HT1080 (cell line): Measurements from ENCODE around the gene CCDC201. TPM values are rescaled to one million over a fixed set of nuclear protein-coding genes. Genes with fewer than 3 reads are reported as not detected.

Experiments used
- DNase-seq: peaks from one replicate; pipeline ENCODE4 v3.0.0-alpha.2; 2015; ENCODE audit warnings: low read depth
- total RNA-seq: library from RNA; depleted of rRNA; stranded (reverse); fragments of >200 nt; shearing (Covaris generic); gene quantifications from 2 replicates; pipeline ENCODE4 v1.2.3, GENCODE V29; 2014

Gene CCDC201
- total RNA-seq, 1 experiment from 2014 or later: not detected

DNA sequence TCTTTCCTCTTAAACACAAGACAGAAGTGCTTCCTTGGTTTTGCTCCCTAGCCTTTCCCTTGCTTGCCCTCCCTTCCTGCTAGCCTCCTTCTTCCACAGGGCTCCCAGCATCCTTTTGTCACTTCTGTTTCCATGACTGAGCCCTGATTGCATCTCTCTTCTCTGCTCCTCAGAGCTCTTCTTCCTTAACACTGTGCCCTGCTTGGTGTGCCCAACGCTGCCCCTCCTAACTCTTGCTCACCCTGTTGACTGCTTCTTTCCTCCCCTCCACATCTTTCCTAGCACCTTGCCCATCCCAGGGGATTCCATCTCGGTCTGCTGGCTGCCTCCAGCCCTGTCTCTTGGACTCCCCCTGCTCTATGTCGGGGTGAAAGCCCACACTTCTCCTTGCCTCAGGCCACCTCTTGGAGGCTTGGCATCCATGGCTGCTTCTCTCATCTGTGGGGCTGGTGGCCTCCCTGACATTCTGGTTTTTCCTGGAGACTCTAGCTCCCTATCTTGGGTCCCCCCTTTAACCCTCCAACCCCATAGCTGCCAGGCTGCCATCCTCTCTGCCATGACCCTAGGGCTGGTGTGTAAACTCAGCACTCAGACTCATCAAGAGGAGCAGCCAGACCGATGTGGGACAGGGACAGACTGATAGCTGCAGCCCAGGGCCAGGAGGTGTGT is 21.2 kb upstream of the CCDC201 start:
- DNase-seq: no peak

DNA sequence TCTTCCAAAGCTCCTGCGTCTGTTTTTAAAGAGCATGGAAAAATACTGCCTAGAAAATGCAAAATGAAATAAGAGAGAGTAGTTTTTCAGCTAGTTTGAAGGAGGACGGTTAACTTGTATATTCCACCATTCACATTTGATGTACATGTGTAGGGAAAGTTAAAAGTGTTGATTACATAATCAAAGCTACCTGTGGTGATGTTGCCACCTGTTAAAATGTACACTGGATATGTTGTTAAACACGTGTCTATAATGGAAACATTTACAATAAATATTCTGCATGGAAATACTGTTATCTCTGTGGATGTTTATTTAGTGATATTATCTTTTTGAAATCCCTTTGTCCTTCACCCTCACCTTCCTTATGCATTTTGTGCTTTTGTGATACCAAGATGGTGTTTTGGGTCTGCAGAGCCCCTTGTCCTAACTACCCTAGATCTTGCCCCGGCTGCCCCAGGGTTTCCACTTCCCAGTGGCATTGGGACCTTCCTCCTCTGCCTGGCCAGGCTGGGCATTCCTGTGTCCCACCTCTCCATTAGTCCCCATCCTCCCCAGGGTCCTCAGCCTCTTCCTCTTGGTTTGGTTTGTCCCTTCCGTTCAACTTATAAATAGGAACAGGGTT is 20.6 kb upstream of the CCDC201 start:
- no peak for DNase-seq

DNA sequence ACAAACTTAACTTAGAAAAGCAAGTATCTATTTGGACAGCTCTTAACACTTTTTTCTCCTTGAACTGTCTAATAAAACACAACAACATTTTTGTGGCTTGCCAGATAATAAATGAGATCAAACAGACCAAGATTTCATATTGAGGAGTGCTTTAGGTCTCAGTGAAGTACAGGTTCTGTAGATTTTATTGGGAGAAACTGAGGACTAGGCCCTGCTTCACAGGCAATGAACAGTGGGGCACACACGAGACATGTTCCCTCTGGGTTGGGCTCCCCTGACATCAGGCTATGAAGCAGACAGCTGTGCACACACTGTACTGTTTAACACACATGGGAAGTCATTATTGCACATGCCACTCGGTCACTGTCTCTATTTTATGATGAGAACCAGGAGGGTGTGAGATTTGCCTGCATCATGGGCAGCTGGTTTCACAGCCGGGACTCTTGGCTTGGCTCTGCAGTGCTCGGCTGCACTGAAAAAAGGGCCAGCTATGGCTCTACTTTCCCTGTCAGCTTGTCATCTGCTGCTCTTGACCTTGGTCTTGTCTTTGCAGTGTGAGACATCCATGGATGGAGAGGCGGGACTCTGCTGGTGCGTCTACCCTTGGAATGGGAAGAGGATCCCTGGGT is 19.6 kb upstream of the CCDC201 start:
- no peak for DNase-seq

DNA sequence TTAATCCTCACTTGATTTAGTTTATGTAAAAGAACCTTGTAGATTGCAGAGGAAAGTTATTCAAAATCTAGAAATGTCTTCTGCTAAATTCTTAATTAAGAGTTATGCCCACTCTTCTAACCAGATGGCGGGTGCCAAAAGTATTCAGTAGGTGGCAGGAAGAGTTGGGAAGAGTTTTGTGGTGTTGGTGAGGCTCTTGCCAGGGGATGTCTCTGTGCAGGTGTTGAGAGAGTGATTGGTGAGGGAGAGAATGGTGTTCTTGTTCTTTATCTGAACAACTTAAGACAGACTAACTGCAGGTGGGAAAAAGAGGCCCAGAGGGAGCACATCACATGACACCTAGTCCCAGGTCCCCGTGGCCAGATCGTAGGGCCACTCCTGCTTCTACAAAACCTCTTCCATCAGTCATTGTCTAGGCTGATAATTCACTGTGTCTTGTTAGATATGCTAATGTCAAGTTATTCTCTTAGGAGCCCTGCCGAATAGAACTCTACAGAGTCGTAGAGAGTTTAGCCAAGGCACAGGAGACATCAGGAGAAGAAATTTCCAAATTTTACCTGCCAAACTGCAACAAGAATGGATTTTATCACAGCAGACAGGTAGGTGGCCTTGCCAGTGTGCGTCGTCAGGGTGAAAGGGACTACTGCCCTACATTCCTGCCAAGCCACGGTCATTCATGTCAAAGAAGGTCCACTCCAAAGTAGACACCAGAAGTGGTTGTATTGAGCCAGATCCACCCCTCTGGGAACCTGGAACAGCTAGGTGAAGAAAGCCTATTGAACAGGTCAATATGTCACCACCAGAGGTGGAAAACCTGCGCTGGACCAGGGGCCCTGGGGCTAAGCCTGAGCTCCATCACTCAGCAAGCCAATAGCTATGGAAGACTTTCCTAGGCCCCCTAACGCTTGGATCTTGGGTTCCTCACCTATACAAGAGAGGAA is 18.9 kb upstream of the CCDC201 start:
- DNase-seq: no peak

DNA sequence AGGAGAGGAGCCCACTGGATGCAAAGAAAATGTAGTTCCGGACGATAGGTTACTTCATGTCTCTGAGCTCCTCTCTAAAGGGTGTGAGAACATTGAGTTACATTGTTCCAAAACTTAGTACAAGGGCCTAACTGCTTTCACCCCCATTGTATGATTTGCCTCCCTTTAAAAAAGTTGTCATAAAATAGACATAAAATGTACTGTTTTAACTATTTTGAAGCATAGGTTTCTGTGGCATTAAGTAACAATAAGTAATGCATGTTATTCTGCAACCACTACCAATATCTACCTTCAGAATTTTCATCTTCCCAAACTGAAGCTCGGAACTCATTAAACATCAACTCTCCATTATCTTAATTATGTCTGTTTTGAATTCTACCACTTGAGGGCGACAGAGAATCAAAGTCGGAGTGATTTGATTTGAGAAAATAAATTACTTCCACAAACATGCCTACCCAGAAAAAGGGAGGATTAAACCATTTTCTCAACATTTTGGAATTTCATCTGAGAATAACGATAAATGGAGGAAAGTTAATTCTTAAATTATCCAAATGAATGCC is 18.1 kb upstream of the CCDC201 start:
- DNase-seq: peak; percentile 36

DNA sequence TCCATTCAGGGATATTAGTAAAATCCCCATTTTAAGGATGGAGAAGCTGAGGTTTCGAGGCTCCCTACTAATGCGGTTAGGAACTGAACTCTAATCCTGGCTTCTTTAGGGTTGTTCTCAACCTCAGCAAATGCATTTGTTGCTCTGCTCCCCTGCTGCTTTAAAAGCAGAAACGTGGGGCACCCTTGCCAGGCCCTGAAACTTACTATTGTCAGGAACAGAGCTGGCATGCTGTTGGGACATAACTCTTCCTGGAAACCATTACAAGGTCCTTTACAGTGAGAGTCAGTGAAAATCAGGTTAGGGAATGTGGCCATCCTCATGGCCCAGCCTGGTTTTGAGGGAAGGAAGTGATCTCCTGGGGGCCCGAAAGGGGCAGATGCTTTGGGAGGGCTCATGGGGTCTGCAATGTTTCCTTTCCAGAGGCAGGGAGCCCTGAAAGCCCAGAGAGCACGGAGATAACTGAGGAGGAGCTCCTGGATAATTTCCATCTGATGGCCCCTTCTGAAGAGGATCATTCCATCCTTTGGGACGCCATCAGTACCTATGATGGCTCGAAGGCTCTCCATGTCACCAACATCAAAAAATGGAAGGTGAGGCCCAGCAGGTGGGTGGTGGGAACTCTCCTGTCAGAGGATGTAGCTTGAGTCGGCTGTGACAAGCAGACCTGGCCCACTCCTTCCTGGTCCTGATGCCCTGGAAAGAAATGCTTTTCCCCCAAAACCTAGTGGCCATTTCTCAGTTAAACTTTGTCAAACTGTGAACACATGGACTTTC is 17.4 kb upstream of the CCDC201 start:
- DNase-seq: no peak

DNA sequence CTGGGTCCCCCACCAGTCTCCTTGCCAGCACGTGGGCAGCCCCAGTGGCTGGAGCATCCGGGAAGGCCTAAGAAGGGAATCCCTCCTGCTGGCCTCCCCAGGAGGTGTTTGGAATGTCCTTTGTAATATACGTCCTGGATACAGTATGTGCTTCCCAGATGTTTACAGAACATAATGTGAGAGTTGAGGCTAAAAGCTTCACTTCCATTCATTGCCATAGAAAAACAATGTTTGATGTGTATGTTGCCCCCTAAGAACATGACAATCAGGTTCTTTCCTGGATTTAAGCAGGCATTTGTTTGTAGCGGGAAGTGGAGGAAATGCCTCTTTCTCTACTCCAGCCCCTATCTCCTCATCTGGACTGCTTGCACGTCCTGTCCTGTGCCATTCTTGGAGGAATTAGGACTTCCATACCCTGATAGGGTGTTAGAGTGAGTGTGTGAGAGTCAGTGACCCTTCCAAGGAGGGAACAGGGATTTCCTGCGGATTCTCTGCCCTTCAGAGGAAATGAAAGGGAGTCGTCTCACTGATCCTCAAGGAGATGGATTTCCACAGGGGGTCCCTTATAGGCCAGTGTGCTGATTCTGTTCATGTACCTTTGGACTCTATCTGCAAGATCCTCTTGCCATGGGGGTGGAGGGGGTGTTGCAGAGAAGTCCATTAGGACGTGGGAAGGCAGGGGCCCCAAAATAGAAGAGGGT is 16.6 kb upstream of the CCDC201 start:
- DNase-seq: no peak

DNA sequence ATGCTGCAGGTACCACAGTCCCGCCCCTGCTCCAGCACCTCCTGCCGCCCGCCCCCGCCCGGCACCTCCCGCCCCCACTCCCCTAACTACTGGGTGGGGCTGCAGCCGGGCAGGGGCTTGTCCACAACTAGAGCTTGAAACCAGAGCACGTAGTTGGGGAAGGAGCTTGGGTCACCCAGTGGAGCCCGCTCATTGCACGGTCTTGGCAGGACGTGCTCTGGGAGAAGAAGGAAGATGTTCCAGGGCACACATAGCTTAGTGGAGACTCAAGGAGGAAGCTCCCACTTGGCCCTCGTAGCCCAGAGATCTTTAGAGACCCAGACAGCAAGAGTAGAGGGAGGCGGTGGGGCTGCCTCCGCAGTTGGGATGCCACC is 16.1 kb upstream of the CCDC201 start:
- no peak for DNase-seq

DNA sequence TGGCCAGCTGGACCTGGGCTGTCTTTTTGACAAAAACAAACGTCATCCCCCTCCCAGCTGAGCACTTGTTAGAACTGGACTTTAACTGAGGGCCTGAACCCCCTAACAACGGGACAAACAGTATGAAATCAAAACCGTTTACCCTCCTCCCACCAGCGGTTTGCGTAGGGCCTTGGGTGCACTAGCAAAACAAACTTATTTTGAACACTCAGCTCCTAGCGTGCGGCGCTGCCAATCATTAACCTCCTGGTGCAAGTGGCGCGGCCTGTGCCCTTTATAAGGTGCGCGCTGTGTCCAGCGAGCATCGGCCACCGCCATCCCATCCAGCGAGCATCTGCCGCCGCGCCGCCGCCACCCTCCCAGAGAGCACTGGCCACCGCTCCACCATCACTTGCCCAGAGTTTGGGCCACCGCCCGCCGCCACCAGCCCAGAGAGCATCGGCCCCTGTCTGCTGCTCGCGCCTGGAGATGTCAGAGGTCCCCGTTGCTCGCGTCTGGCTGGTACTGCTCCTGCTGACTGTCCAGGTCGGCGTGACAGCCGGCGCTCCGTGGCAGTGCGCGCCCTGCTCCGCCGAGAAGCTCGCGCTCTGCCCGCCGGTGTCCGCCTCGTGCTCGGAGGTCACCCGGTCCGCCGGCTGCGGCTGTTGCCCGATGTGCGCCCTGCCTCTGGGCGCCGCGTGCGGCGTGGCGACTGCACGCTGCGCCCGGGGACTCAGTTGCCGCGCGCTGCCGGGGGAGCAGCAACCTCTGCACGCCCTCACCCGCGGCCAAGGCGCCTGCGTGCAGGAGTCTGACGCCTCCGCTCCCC is 15.5 kb upstream of the CCDC201 start, which contains the start of gene IGFBP1:
TSS of gene IGFBP1 (plus strand) at position 304 of the 808 bp plus-strand sequence. CDS start at position 469, 165 bp downstream.
- DNase-seq: no peak

DNA sequence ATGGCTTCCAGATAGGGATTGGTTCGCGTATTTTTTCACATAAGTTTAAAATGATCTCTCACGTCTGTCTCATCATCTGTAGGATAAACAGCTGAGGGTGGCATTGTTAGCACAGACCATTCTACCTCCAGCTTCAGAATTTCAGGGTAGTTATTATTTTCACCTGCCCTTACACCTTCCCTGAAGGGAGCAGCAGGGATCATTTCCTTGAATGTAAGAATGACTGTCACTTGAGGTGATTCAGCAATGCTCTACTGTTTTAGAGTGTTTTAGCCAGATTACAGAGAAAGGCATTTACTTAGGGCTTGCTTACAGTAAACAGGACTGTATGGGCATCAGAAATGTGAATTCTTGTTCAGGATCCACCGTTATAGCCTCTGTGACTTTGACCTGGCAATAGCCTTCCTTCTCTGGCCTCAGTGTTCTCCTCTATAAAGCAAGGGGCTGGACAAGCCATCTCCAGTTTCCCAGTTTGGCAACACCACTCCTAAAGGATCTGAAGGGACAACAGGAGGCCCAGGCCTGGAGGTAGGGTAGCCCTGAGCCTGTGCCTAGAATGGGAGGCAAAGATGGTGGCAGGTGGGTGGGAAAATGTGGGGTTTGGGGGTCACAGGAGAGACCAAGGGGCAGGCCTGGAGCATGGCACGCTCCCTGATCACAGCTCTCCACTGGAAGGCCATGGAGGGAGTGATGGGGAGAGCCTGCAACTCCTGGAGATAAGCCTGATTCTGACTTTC is 14.2 kb upstream of the CCDC201 start:
- DNase-seq: no peak

DNA sequence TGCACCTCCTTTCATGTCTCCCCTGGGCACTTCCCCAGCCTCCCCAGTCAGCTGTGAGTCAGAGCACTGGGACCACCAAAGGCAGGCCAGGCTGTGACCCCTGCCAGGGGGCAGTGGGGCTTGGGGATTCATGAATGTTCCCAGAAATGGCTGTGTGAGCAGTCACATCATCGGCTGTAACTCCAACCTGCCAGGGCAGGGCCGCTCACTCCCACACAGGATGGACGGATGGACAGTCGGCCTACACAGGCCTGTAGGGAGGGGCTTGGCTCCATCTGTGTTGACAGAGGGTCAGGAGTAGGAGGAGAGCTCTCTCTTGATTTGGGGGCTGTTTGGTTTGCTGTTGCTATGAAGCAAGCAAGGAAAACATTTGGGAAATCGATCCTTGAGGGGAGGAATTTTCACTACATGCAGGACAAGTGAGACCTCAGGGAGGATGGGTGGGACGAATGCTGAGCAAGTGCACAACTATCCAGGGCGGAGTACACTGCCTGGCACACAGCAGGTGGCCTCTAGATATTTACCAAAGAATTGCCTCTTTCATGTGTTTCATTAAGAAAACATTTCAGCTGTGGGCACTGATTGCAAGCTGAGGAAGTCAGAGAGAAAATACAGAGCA is 12.5 kb upstream of the CCDC201 start:
- DNase-seq: peak; percentile 94

DNA sequence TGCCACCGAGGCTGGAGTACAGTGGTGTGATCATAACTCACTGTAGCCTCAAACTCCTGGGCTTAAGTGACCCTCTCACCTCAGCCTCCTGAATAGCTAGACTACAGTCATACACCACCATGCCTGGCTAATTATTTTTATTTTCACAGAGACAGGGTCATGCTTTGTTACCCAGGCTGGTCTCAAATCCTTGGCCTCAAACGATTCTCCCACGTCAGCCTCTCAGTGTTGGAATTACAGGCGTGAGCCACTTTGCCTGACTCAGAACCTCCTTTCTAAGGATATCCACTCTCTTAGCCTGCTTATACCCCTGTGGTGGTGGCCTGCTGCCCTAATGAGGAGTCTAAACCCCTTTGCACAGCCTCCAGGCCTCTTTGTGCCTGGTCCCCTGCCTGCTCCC is 11.3 kb upstream of the CCDC201 start:
- DNase-seq: no peak

DNA sequence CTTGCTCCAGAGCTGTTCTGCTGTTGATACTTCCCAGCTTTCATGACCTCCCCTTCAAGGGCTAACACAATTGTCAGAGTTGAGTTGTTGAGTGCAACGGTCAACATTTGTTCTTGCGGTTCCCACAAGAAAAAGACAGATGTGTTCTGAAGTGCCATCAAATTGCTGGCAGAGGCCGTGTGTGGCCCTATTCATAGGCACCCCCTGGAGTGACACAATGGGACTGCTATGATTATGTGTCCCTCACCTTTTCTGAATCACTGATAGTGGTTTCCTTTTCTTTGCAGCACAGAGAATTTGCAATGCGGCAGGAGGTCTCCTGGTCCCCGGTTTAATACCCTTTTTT is 9.6 kb upstream of the CCDC201 start:
- no peak for DNase-seq

DNA sequence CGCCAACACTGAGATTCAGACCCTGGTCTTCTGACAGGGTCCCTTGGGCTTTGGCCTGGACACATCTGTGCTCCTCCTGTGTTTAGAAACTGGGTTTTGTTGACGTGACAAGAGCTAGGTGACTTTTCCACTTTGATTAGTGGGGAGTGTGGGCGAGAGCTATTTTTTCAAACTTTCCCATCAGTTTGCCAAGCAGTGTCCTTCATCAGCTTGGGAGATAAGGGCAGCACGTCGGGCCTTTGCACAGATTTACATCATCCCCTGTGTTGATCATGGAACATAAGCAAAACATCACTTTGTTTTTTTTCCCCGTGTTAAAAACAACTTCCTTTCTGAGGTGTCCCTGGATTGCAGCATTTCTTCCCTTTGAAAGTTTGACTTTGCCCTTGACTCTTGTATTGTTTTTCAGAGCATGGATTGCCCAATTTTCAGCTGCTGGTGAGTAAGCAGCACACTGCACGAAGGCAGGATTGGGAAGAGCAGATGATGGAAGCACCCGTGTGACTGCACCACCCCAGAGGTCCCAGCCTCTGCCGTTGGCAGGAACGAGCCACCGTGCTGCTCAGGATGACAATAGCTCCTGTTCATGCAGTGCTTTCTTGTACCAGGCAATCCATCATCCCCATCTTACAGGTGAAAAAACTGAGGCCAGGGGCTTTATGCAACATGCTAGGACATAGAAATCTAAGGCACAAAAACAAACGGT is 9.0 kb upstream of the CCDC201 start:
- peak; percentile 52 for DNase-seq

DNA sequence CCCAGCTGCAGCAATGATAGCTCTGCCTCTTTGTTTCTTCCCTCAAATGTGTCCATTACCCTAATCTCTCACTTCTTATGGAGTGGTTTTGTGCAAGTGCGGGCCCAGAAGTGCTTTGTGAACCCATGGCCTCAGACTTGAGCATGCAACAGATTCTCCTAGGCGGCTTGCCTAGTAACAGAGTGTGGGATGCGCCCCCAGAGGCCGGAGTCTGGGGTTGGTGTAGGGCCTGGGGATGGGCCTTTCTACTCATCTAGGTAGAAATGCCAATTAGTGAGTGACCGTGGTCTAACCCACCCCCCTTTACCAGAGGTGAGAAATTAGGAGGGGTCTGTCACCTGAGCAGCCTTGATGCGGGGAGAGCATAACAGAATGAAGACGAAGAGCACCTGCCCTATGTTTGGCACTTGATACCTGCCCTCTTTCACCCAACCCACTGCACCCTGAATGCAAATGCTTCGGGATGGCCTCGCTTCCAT is 8.4 kb upstream of the CCDC201 start:
- DNase-seq: no peak

DNA sequence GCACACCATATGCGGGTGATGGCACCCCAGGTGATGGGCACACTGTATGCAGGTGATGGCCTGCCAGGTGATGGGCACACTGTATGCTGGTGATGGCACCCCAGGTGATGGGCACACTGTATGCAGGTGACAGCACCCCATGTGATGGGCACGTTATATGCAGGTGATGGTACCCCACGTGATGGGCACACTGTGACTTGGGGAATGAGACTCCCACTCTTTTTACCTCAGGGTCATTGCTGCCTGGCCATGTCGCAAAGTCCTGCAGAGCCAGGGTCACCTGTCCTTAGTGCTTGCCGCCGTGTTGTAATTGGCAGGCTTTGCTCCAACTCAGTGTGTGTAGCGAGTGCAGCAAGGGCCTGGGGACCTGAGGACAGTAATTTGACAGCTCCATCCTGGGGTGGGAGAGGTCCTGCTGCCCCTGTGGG is 7.6 kb upstream of the CCDC201 start:
- DNase-seq: no peak

DNA sequence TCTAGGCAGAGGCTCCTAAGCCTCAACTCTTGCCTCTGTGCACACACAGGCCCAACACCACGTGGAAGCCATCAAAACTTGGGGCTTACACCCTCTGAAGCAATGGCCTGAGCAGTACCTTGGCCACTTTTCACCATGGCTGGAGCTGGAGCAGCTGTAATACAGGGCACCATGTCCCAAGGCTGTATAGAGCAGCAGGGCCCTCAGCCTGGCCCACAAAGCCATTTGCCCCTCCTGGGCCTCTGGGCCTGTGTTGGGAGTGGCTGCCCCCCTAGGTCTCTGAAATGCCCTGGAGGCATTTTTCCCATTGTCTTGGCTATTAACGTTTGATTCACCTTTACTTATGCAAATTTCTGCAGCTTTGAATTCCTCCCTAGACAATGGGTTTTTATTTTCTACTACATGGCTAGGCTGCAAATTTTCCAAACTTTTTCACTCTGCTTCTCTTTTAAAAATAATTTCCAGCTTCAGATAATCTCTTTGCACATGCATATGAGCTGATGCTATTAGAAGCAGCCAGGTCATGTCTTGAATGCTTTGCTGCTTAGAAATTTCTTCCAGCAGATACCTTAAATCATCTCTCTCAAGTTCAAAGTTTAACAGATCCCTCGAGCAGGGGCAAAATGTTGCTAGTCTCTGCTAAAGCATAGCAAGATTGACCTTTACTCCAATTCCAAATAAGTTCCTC is 5.7 kb upstream of the CCDC201 start:
- DNase-seq: no peak
